IPS-20b (cell line): ENCODE measurements around the gene DSG4.

ENCODE experiments used
- H3K27ac ChIP-seq: one replicate; pipeline ENCODE4 v1.5.1; 2013; ENCODE audit warnings: low read length
- H3K27me3 ChIP-seq: 2 replicates; pipeline ENCODE4 v1.6.1; 2013; ENCODE audit warnings: mild to moderate bottlenecking, low read length, inconsistent platforms; ENCODE audit not compliant: insufficient read depth
- H3K36me3 ChIP-seq: 2 replicates; pipeline ENCODE4 v1.6.1; 2013; ENCODE audit warnings: low read depth, mild to moderate bottlenecking, inconsistent platforms, low read length, moderate library complexity; ENCODE audit not compliant: insufficient read depth
- H3K4me1 ChIP-seq: 2 replicates; pipeline ENCODE4 v1.6.1; 2013; ENCODE audit warnings: mild to moderate bottlenecking, control low read depth, inconsistent platforms, low read length, moderate library complexity; ENCODE audit not compliant: insufficient read depth
- H3K4me3 ChIP-seq: 2 replicates; pipeline ENCODE4 v1.5.1; 2013; ENCODE audit warnings: mild to moderate bottlenecking, low read length, inconsistent platforms
- H3K9ac ChIP-seq: 2 replicates; pipeline ENCODE4 v1.6.1; 2013; ENCODE audit warnings: low read depth, mild to moderate bottlenecking, inconsistent platforms, low read length, moderate library complexity
- H3K9me3 ChIP-seq: 2 replicates; pipeline ENCODE4 v1.6.1; 2013; ENCODE audit warnings: mild to moderate bottlenecking, low read depth, low read length, inconsistent platforms; ENCODE audit not compliant: insufficient read depth

The DSG4 gene

DNA sequence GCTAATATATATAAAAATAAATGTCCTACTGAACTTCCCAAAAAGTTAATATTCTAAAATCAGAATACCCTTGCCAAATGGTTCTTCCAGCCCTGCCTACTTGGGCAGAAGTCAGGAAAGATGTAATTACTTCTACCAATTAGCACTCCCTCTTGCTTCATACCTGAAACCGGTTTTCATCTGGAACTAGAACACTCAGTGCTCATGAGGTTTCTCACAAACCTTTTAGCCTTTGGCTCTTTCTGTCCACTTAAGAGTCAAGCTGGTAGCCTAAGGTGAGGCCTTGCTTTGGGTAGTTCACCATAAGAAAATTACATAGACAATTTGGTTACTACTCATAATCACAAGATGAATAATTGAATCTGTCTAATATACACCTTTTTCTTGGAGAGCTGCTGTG, 75.0 kb downstream of the DSG4 start:
- no peak overlapping the region for H3K4me3 ChIP-seq
- no peak overlapping the region for H3K9ac ChIP-seq
- H3K36me3 ChIP-seq: no peaks in the 10 kb centered on the region
- H3K9me3 ChIP-seq: no peaks in the 10 kb centered on the region
- no peak overlapping the region for H3K27ac ChIP-seq
- H3K27me3 ChIP-seq: no peaks in the 10 kb centered on the region
- no peaks in the 10 kb centered on the region; the same call in 1 of the 2 replicates for H3K4me1 ChIP-seq

GRCh38 chr18:31454066-31454708, 77.6 kb downstream of the DSG4 start:
- H3K9ac ChIP-seq: no peak overlapping the region
- no peaks in the 10 kb centered on the region for H3K36me3 ChIP-seq
- H3K27me3 ChIP-seq: no peaks in the 10 kb centered on the region
- no peak overlapping the region for H3K4me3 ChIP-seq
- H3K27ac ChIP-seq: no peak overlapping the region
- H3K9me3 ChIP-seq: no peaks in the 10 kb centered on the region
- peaks cover 3% of the 10 kb centered on the region; the same call in 1 of the 2 replicates for H3K4me1 ChIP-seq
